ENCODE results near the gene ARMC8.

The ARMC8 gene

DNA sequence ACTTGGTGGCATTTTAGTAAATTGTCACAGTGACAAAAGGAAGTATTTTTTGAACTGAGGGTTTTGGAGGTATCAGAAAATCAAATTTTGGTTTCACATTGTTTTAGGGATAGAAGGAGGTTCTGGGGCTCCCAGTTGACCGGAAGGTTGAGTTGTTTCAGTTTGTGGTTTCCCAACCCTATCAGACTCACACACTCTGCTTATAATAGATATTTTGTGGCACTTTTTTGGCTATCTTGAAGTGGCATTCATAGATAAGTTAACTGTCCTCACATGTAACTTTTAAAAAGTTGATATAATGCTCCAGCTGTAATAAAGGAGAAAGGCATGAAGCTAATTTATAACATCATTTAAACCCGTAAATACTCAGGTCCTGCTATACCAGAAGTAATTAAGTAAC is 12.8 kb downstream of the ARMC8 start:
- DNase-seq: no peak

DNA sequence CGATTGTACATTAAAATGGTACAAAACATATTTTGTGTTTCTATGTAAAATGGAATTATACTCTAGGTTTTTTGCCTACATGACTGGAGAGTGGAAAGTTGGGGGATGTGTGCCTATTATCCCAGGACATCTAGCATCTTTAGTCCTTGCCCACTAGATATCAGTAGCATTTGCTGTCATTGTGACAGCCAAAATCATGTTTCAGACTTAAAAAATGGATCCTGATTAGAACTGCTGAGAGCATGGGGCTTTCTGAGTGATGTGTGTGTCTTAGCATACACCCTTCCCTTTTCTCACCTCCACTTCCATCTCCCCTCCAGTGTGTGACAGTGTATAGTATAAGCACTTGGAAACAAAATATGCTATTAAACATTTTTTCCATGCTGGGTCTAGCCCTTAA is 13.3 kb downstream of the ARMC8 start:
- no peak for DNase-seq

DNA sequence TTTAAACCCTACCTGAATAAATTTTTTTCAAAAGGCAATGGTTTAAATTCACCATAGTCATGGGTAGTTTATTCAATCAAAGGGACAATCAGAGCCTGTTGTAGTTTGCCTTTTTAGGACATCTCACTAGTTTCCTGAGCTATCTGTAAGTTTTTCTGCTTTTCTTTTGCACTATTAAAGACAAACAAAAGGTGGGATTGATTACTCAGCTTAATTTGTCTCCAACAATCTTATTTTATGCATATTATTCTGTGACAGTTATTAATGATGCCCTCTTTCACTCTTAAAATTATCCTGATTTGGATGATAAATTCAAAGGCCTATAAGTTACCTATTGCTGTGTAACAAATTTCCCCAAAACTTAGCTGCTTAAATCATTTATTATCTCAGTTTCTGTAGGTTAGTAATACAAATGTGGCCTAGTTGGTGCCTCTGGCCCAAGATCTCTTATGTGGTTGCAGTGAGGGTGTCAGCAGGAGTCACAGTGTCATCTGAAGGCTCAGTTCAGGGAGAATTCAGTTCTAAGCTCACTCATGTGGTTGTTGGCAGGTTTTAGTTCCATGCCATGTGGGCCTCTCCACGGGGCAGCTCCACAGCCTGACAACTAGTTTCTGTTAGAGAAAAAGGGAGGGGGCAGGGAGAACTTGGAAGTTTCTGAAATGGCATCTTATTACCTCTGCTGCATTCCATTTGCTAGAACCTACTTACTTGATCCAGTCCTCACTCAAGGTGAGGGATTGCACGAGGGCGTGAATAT is 16.0 kb downstream of the ARMC8 start:
- no peak for DNase-seq

DNA sequence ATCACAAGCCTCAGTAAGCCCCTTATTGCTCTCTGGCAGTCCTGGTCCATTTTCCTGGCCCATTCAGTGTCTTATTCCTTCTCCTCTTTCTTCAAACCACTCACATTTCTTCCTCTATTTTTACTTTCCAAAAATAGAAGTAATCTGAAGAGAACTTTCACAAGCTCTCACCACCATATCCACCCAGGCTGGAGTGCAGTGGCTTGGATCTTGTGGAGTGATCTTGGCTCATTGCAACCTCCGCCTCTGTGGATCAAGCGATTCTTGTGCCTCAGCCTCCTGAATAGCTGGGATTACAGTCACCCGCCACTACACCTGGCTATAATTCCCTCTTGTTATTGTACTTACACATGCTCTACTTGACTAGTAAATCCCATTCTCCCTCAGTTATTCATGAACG is 16.8 kb downstream of the ARMC8 start:
- no peak for DNase-seq

- DNase-seq: no peak
Observed at GRCh38 chr3:138205527-138205926, 18.4 kb downstream of the ARMC8 start.

- DNase-seq: no peak
Observed at GRCh38 chr3:138206196-138206595, 19.1 kb downstream of the ARMC8 start.

- DNase-seq: no peak
Observed at GRCh38 chr3:138210528-138210927, 23.4 kb downstream of the ARMC8 start.

- no peak for DNase-seq
Observed at GRCh38 chr3:138213398-138214085, 26.4 kb downstream of the ARMC8 start.

- DNase-seq: no peak
Observed at GRCh38 chr3:138219255-138219654, 32.2 kb downstream of the ARMC8 start.

GRCh38 chr3:138220242-138220641 is 33.1 kb downstream of the ARMC8 start:
- DNase-seq: no peak

- DNase-seq: no peak
Observed at GRCh38 chr3:138220788-138221187, 33.7 kb downstream of the ARMC8 start.

- no peak for DNase-seq
Observed at GRCh38 chr3:138222131-138222941, 35.2 kb downstream of the ARMC8 start.

- DNase-seq: no peak
Observed at GRCh38 chr3:138222942-138223287, 35.8 kb downstream of the ARMC8 start.

DNA sequence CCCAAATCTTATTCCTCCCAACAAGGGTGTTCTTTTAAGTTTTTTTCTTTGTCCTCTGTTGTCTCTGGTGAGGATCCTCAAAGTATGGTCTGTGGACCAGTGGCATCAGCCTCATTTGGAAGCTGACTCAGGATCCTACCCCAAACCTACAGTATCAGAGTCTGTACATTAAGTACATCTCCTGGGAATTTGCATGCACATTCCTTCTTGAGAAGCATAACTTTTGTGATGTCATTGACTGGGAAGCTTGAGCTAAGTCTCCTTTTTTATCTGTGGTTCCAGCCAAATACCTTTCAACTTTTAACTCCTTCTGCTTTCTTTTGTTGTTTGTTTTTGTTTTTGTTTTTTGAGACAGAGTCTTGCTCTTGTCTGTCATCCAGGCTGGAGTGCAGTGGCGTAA is 40.5 kb downstream of the ARMC8 start:
- no peak for DNase-seq

GRCh38 chr3:138230525-138230924 is 43.4 kb downstream of the ARMC8 start:
- no peak for DNase-seq

GRCh38 chr3:138232705-138233364 is 45.7 kb downstream of the ARMC8 start:
- DNase-seq: no peak

GRCh38 chr3:138234401-138235179 is 47.5 kb downstream of the ARMC8 start:
- DNase-seq: no peak

DNA sequence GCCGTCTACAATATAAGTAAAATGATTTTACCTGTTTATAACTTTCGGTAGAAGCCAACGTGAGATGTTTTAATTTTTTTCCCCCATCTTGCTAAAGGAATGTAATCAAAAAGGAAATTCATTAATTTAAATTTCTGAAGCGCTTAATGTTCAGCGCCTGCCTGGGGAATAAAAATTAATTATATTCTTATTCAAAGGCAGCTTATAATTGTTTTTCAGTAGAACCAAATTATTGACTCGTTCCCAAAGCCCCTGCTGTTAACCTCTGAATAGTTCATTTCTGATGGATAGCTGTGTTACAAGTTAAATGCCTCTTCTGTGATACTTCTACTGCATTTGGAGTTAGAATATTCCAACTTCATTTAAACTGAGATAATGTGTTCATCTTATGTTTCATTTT is 51.6 kb downstream of the ARMC8 start:
- no peak for DNase-seq

GRCh38 chr3:138241061-138241460 is 54.0 kb downstream of the ARMC8 start:
- DNase-seq: no peak

DNA sequence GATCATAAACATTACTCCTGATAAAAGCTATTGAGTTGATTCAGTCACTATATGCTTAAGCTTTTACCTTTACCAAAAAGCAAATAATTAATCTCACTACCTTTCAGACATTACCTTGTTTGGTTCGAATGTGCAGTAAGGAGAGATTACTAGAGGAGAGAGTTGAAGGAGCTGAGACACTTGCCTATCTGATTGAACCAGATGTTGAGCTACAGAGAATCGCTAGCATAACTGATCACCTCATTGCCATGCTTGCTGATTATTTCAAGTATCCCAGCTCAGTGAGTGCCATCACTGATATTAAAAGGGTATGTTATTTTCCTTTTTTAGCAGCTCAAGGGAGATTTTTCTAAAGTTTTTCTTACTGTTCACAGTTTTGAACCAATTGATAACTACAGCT is 54.6 kb downstream of the ARMC8 start:
- no peak for DNase-seq

- DNase-seq: no peak
Observed at GRCh38 chr3:138242466-138242865, 55.4 kb downstream of the ARMC8 start.

DNA sequence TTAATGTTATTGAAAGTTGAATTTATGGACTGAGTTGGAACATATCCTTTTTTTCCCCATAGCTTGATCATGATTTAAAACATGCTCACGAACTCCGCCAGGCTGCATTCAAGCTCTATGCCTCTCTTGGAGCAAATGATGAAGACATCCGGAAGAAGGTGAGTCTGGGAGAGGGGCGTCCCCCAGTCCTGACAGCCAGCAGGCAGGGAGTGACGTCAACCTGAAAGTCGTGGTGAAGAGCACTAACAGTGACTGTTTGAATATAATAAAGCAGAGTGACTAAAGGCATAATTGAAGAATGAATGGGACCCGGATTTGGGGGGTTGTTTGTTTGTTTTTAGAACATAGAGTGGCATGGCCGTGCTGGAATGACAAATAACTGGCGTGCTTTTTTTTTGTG is 57.9 kb downstream of the ARMC8 start:
- DNase-seq: no peak

- no peak for DNase-seq
Observed at GRCh38 chr3:138249636-138250035, 62.5 kb downstream of the ARMC8 start.

All from NCI-H1105 (cell line).